HG03060 (cell line): Measurements from ENCODE around the gene NUFIP1.
"Not testable (repeated sequence)": the region's sequence is repeated elsewhere in the genome, so short reads cannot be mapped to it uniquely, and the experiment has no call there.

ENCODE experiments used
- ATAC-seq: cut with Tn5 transposase; IDR thresholded peaks from one replicate; pipeline ENCODE4 v1.9.1; 2021; ENCODE audit warnings: low read depth, moderate number of reproducible peaks; ENCODE audit not compliant: unreplicated experiment

NUFIP1 gene

DNA sequence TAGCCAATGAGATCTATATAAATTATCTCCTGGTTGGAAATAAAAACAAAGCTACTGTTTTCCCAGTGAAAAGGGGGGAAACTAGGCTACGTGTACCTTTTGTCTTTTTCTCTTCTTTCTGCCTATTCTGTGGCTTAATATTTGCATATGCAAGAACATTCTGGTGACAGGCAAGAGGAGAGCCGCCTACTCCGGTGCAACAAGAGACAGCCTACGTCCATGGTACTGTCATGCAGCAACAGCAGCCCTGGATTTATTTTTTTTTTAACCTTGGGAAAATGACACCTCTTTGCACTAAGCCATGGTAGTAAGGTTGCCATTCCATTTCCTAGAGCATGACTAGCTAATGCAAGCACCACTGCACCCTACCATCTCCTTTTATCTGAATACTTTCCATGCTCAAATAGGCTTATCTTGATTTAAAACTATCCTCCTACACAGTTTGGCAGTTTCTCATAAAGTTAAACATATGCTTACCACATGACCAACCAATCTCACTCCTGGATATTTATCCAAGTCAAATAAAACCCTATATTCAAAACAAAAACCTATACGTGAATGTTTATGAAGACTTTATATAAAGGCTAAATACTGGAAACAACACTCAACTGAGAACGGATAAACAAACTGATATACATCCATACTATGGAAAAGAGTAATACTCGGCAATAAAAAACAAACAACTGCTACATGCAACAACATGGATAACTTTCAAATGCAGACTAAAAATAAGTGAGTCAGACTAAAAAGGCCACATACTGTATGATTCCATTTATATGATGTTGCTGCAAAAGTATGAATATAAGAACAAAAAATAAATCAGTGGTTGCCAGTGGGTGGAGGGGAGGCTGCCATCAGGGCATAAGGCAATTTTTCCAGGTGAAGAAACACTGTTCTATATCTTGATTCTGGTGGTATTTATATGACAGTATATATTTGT is 17.3 kb downstream of the NUFIP1 start:
- ATAC-seq, result no peak

DNA sequence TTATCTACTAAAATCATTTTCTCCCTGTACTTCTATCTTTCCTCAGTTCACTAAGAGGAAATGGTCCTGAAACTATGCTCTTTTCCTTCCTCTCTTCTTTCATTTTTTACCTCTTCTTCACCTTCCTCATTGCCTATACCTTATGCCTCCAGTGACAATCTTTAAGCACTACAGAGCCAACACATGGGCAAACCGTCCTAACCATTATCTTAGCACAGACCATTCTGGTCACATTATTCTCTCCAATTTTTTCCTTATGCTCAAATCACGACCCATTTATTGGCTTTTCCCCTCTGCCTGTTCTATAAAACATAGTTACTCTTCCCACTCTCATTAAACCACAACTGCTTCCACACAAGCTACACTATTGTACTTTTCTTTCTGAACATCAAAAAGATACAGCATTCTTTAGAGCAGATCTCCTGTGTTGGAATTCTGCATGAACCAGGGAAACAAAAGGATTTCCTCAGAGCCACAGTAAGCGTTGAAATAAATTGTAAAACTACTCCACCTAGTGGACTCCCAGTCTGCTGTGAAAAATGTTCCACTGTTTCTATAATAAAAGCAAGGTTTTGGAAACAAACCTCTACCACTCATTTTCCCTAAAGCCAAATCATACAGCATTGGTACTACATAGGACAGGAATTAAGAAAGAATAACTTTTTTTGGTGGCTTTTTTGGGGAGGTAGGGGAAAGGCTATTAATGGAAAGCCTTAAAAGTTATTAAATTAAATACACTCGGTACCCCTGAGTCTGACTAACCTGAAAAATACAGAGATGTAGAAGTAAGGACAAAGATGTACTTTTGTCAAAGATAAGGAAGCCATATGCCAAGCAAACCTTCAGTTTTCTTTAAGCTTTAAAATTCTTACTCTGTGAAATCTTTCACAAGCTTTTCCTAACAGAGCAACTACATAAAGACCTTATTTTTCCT is 19.5 kb downstream of the NUFIP1 start:
- ATAC-seq, result no peak

DNA sequence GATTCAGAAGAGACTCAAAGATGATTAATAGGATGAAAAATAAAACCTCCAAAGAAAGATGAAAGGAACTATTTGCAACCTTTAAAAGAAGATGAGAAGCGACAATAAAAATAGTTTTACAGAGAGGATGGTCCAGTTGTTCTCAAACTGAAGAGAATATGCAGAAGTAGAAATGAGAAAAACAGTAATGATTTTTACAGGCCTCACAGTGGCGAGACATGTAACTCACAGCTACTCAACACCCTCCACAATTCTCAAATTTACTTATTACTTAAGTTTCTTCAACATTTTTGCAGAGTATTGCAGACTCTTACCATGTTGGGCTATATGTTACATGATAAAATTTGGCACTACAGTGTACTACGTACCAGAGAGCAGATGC is 20.8 kb downstream of the NUFIP1 start:
- no peak for ATAC-seq

DNA sequence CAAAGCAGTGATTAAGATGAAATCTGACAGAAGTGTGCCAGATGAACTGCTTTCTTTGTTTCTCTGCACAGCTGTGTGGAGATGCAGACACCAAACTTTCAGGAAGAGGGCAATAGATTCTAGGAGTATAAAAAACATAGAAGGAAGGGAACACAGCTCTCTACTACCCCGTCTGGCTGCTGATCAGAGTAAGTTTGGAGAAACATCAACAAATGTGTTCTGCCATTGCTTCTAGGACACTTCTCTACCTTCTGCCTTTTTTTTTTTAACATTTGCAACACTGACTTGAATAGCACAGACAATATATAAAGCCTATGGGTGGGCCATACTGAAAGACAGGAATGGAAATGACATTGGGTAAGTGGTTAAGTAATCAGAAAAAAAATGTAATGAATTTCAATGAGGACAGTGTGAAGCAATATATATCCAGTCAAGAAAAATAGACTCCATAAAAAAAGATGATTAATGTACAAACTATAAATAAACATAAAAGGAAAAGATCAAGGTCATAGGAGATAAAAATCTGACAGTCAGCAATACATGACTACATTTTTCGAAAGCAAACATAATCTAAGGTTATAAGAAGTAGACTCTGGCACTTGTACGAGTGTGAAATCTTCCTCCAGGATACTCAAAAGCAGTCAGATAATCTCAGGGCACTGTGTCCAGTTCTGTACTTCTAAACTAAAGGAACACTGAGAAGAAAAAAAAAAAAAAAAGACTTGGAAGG is 21.4 kb downstream of the NUFIP1 start:
- no peak for ATAC-seq

DNA sequence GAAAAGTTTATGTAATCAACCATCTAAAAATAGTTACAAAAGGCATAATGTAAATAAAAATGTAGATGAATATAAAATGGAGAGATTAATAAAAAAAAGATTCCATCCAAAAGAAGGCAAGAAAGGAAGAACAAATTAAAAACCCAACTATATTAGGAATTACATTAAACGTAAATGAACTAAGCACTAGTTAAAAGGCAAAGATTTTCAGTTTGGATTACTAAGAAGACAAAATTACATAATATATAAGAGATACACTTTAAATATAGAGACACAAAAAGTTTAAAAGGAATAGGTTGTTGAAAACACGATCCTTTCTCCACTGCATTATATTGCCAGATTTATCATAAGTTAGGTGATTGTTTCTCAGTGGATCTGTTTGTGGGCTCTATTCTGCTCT is 27.3 kb downstream of the NUFIP1 start:
- ATAC-seq, result no peak

DNA sequence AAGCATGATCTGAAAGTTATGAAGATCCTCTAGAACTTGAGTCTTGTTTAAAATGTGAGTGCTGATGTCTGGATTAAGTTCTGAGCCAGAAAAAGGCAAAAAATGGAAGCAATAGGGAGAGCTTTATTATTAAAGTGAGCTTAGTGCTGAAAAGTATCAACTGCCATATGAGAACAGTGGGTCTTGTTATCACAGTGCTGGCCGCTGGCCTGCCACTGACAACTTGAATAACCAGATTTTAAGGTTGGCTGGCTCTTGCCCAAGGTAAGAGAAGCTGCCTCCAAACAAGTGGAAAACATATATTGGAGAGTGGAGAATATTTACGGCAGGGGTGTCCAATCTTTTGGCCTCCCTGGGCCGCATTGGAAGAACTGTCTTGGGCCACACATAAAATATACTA is 33.9 kb downstream of the NUFIP1 start:
- no peak for ATAC-seq

DNA sequence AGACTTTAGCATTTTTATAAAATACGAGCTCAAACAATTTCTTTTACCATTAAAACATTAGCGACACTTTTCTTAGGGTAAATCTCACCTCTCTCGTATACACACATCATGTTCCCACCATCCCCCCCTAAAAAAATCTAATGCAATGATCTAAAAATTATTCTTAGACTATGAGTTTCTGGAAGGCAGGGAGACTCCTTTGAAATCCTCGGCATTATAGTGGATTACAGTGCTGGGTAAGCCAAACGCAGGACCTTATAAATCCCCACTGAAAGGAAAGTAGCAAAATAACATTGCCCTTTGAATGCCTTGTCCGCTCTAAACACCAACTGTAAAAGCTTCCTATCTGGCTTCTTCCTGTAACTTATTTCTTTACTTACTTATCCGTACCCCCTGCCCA is 35.0 kb downstream of the NUFIP1 start:
- ATAC-seq, result no peak

DNA sequence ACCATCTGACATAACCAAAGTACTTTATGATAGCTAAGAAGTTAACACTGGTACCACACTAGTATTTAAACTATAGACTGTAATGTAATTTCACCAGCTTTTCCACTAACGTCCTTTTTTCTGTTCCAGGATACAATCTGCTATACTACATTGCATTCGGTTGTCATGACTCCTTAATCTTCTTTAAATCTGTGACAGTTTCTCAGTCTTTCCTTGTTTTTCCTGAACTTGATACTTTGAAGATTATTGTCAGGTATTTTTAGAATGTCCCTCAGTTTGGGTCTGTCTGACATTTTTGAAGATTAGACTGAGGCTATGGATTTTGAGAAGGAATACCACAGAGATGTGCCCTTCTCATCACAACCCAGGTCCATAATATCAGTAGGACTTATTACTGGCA is 36.6 kb downstream of the NUFIP1 start:
- ATAC-seq, result no peak

DNA sequence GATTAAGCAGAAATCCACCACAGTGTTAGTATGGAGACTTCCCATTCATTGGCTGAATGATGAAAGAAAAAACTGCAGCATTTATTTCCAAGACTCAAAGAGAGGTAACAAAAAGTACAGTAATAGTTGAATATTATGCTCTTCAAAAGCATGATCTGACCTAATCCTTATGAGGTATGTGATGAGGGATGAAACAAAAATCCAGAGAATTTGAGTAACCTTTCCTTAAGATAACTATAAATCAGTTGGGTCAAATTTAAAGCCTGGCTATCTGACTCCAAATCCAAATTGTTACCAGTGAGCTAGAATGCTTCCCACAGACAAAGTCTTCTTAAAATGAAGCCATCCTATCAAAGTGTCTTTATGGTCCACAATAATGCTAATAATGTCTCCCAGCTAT is 38.1 kb downstream of the NUFIP1 start:
- no peak for ATAC-seq

DNA sequence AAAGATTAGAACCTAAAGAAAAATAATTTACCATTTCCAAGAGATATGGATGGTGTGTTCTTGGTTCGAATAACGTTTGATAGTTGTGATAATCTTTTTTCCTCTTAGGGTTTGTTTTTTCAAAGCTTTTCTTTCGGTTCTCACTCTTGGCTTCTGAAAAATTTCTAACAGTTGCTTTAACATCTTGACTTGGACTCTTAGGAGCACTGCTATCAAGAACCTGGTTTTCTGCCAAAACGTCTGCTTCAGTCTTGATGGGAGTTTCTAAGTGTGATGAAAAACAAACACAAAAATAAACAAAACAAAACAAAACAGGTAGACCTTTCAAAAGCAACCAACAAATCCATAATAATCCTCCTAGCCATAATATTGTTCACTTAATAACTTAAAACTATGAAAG is 45.9 kb downstream of the NUFIP1 start:
- not testable (repeated sequence) for ATAC-seq

DNA sequence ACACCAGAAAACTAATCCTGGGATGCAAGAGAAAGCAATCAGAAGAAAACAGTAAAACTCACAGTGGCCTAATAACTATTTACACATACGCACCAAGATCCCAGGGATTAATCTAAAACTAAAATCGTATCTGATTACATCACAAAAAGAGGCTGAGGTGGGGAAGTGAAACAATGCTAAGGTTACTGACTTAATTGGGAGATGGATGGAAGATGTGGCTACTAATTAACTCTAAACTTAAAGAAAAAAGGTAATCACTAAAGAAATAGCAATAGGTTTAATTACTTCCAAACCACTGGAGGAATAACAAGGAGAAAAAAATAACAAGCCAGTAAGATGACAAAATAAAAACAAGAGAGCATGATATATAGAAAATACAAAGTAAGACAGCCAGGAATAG is 50.4 kb downstream of the NUFIP1 start:
- no peak for ATAC-seq

DNA sequence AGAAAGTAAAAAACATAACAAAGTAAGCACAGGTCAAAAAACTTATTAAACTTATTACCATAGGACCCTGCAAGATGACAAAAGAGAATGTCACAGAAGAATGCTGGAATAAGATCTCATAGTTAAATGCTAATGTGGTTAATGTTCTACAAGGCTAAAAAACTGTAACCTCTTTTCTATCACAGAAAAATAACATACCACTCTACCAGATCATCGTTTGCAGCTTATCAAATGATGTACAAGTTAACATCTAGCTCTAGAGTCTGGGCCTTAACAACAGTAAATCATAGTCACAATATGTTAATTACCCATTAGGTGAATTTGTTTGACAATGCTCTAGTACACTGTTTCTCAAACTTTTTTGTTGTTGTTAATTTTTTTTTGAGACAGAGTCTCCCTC is 53.0 kb downstream of the NUFIP1 start:
- no peak for ATAC-seq

DNA sequence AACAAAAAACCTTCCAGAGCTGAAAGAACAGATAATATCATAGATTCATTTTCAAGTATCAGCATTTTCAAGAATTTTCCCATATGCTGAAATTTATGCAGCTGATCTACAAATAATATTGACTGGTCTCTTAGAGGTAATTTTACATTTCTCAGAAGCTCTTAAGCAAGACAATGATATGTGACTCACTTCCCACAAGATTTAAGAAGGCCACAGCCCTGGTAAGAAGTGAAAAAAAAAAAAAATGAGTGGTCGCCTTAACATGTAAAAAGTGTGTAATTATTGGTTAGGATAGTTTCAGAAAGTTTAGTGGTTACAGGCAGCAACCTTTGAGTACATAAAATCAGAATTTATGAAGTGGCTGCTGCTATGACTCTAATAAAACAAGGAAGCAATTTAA is 54.5 kb downstream of the NUFIP1 start:
- no peak for ATAC-seq

DNA sequence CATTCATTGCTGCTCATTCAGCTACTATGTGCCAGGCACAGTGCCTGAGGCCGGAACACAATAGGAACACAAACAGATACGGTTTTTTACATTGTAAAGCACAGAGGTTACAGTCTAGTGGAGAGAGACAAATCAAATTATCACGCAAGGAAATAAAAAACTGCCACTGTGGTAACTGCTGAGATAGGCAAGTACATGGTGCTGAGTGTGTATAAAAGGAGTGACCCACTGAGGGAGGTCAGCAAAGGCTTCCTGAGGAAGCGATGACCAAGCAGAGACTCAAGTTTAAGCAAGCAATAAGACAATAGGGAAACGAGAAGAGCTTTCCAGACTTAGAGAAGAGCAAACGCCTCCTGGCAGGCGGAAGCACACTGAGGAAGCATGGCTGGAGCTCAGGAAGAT is 56.4 kb downstream of the NUFIP1 start:
- no peak for ATAC-seq

DNA sequence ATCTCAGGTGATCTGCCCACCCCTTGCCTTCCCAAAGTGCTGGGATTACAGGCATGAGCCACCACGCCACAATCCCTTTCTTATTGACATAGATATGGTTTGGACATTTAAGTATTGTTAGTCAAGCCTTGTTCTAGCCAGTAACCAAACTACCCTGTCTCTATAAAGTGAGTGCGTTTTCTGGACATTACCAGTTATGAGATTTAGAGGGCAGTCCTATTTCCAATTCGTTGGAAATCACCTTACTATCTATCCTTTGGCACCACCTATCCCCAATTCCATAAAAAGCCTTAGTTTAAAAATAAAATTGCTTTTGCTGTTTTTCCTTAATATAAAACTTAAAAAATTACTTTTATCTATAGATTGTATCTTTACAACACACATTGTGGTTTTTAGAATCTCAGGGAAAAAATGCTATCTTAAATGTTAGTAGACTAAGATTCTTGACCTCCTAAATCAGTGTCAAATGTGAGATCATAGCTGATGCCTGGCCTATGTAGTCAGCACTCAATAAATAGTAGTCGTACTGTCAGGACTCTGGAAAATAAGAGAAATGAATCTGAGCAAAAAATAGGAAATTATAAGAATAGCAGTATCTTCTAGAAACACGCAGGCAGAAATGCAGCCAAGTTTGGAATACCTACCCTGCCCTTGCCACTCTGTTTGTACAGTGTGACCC is 57.0 kb downstream of the NUFIP1 start:
- no peak for ATAC-seq

DNA sequence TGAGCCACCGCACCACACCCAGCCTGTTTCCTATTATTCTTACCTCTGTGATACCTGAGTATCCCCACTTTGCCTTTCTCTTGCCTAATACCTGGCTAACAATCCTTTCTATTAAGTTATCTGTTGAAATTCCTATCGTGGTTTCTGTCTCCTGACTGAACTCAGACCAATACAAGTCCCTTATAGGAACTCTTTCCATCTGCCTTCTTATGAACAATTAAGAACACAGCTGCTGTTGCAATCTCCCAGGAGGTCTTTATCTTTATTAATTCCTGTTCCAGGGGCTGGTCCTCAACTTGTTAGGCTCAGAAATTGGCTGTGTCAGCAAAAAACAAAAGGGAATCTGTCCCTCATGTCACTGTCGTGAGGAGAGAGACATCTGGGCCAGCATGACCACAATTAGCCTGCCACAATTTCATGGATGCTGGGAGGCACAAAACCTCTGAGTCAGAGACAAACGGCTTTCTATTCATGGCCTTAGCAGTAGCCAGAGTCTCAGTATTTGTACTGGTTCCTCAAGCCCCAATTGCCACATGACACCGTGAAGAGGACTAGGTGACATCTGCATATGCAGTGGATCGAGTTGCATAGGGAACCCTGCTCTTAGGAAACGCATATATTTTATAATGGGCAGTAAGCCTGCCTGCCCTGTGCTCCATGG is 58.2 kb downstream of the NUFIP1 start:
- ATAC-seq, result no peak

DNA sequence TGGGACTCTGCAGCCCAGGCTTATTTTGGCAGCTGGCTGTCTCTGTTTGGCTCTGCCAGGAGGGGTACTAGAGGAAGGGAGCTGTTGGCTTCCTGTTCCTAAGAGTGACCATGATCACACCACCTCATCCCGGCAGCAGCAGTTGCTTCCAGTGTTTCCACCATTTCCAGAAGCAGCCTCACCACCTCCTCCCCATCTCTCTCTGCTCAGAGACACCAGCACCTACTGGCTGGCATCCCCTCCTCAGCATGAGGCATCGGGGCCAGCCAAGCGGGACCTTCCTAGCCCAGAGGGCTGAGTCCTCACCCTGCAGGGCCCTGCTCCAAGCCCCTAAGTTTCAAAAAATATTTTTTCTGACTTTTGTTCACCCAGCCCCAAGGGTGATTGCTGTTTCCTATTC is 59.0 kb downstream of the NUFIP1 start:
- ATAC-seq, result no peak

DNA sequence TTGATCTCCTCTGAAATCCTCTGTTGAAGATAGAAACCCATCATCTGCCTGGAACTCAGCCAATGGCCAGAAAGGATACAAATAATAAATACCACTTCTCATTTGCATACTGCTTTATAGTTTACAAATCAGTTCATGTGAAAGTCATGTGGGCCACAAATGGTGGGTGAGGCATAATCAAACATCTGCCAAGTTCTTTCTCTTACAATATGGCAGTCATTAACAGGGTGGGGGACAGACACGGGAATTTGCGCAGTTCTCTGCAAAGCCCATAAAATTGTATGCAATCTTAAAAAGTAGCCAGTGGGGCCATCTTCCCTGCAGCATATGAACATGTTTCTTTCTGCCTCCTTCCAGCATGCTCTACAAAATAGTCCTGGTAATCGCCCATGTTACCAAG is 59.6 kb downstream of the NUFIP1 start:
- no peak for ATAC-seq

DNA sequence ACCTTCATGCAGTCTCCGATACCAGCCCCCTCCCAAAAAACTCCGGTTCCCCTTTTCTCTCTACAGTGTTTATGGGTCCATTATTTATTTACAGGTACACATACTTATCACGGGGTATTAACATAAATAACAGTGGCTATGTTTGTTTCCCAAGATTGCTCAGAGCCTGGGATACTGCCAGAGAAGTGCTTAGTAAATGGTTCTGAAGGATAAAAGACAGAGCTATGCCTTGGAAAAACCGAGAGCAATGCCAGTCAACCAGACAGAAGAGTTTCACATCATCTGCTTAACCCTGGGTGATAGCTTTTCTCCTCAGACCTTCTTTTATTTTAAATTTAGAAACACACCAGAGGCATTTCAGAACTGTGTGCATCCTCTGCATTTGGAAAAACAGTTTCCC is 61.3 kb downstream of the NUFIP1 start:
- ATAC-seq, result no peak
